HG03354 (cell line): ENCODE results near the gene COL4A1.

Source experiments
- ATAC-seq: cut with Tn5 transposase; IDR thresholded peaks from one replicate; pipeline ENCODE4 v1.9.1; 2021; ENCODE audit warnings: mild to moderate bottlenecking; ENCODE audit not compliant: unreplicated experiment, poor library complexity, severe bottlenecking

The COL4A1 gene

DNA sequence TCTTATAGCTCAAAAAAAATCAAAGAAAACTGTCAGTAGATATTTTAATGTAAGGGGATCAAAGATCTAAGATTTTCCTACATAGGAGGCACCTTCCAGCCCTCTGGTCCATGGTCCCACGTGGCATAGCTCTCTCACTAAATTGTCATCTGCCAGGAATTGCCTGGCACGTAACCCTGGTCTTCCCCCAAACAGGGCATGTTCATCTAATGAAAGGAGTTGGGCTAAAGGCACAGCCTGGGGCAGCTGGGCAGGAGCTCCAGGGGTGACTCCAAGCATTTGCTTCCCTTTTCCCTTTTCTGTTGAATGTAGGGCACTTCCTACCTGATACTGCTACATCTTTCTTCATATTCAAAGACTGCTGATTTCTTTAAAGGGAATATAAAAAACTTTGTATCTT lies 148.7 kb downstream of the COL4A1 start:
- ATAC-seq, result no peak

DNA sequence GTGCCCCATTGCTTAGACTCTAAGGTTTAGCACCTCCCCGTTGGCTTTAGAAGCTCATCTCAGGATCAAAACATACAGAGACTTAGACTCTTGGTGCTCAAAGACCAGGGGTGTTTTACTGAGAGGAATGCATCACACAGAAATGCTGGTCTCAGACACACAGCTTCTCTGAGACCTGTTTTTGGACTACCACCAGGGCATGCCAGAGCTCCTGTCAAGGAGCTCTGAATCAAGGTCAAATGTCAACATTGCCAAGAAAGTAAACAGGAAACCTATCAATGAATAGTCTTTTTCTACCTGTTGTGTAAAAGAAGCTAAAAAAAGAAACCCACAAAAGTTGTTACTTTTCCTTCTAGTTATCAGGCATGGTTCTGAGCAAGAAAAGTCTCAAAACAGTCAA lies 149.2 kb downstream of the COL4A1 start:
- ATAC-seq, result no peak

- ATAC-seq, result no peak
Measured at GRCh38 chr13:110156301-110157049, 150.5 kb downstream of the COL4A1 start.

GRCh38 chr13:110155072-110155471 lies 151.9 kb downstream of the COL4A1 start:
- no peak for ATAC-seq

- no peak for ATAC-seq
Measured at GRCh38 chr13:110154410-110154933, 152.5 kb downstream of the COL4A1 start.

GRCh38 chr13:110152351-110152750 lies 154.6 kb downstream of the COL4A1 start:
- no peak for ATAC-seq

GRCh38 chr13:110151462-110151861 lies 155.5 kb downstream of the COL4A1 start:
- no peak for ATAC-seq

DNA sequence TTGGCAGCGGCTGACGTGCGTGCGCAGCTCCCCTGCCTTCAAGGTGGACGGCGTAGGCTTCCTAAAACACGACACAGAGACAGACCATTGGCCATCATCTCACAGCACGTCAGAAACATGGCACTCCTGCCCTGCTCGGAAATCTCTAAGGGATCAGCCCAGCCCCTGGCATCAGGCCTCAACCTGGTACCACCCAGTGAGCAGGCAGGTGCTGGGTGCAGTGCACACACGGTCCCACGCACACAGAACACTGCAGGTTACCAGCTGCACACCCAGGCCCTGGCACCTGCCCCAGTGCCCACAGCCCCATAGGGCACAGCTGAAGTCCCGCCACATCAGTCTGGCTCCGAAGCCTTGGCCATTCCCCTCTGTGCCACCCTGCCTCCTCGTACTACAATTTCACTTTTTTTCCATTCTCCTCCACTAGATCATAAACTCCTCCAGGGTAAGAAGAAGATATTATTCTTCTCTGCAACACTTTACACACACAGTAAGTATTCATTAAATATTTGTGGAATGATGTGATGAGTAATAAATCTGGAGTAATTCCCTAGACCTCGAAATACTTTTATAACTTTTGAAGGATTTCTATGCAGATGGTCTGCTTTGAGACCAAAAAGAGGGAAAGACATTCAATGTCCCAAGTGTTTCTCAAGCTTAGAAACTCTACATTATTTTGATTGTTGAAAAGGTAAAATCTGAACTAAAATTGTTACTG lies 156.4 kb downstream of the COL4A1 start:
- ATAC-seq, result no peak

DNA sequence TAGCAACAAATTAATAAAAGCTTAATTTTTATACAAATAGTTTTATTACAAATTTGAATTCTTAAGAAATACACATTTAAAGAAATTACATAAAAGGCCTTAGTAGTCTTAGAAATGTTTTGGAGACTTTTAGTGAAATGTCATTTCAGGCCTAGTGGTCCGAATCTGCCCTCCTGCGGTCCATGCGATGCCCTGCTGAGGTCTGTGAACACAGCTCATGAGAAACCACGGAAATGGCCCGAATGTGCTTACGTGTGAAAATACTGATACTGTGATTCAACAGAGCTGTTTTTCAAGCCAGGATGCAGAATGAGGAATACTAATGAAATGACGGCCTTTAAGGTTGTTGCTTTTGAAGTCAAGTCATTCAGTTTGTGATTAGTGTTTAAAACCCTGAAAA lies 157.9 kb downstream of the COL4A1 start:
- no peak for ATAC-seq

GRCh38 chr13:110140099-110140498 lies 166.9 kb downstream of the COL4A1 start:
- ATAC-seq, result no peak

GRCh38 chr13:110138700-110139036 lies 168.3 kb downstream of the COL4A1 start:
- no peak for ATAC-seq

- ATAC-seq, result peak; percentile 76
Measured at GRCh38 chr13:110138010-110138699, 168.8 kb downstream of the COL4A1 start.

DNA sequence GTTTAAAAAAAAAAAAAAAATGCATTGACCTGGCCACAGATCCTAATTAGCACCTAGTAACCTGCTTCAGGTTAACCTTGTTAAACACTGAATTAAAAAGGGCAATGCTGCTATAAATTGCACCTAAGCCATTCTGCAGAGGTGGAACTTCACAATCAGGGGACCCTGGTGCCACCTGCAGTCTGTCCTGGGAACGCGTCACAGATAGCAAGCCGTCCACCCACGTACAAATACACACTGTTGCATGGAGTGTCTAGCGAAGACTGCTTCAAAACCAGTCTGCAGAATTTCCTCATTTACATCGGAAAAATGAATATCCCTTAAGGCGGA lies 169.3 kb downstream of the COL4A1 start:
- ATAC-seq, result peak; percentile 72

GRCh38 chr13:110136660-110137585 lies 170.0 kb downstream of the COL4A1 start:
- no peak for ATAC-seq

DNA sequence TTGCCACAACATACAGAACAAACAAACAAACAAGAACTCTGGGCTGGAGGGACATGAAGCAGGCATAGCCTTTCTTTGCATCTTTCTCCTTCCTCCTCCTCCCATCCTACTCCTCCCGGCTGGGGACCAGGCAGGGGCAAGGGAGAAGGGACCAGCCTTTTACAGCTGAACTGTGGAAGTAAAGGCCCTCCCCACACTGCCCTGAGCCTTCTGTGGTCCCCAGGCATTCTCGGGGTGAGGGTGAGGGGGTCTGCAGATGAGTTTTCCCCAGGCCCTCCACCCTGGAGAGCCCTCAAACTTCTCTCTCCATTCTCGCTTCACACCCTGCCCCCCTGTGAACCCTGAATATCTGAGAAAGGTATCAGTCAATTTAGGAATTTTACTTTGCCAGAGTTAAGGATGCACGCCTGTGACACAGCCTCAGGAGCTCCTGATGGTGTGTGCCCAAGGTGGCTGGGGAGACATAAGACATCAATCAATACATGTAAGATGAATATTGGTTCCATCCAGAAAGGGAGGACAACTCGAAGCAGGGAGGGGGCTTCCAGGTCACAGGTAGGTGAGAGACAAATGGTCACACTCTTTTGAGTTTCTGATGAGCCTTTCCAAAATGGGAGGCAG lies 170.9 kb downstream of the COL4A1 start:
- ATAC-seq, result no peak

- ATAC-seq, result no peak
Measured at GRCh38 chr13:110134801-110135200, 172.2 kb downstream of the COL4A1 start.

GRCh38 chr13:110133425-110134235 lies 173.3 kb downstream of the COL4A1 start:
- no peak for ATAC-seq

DNA sequence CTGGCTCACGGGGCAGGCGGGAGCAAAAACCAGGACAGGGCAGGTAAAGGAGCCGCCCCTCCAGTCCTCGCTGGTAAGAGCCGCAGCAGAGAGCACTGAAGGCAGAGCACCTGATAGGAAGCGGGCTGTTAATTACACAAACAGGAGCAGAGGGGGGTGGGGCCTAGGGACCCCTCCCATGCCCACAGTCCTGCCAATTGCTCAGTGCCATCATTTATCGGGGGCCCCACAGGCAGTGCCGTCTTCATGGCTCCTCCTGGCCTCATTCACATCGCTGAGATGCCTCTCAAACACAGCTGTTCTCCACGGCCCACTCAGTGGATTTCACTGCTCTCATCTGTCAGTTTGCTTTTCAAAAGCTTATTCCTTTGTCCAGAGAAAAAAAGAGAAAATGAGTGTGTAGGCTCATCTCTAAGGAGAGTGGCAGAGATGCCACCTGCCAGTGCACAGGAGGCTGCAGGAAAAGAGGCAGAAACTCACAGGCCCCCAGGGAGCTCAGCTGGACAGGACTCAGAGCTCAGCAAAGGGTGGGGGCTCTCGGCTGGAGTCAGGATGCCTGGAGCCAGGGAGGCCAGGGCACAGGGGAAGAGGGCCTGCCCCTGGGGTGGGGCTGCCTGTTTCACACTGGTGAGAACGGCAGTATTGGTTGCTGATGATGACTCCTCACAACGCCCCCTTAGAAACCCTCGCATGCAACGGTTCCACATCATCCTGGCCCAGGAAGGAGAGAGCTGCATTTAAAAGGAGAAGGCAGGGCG lies 174.6 kb downstream of the COL4A1 start:
- ATAC-seq, result no peak
